Endodermal cell (in vitro differentiated cells): ENCODE results near the gene KRT10. TPM values are rescaled to one million over a fixed set of nuclear protein-coding genes. Genes with fewer than 3 reads are reported as not detected.

ENCODE experiments used
- DNase-seq: peaks from one replicate; pipeline ENCODE4 v3.0.0-alpha.2; 2017
- H3K27ac ChIP-seq: 2 replicates; pipeline ENCODE4 v1.5.1; 2013; ENCODE audit warnings: mild to moderate bottlenecking, low read depth, low read length, moderate library complexity
- H3K27me3 ChIP-seq: 2 replicates; pipeline ENCODE4 v1.6.1; 2013; ENCODE audit warnings: mild to moderate bottlenecking, low read length, moderate library complexity; ENCODE audit not compliant: insufficient read depth, control insufficient read depth, poor library complexity, severe bottlenecking
- H3K36me3 ChIP-seq: 2 replicates; pipeline ENCODE4 v1.7.0; 2013; ENCODE audit warnings: mild to moderate bottlenecking, low read length, moderate library complexity; ENCODE audit not compliant: control insufficient read depth, insufficient read depth
- H3K4me1 ChIP-seq: one replicate; pipeline ENCODE4 v1.7.0; 2013; ENCODE audit warnings: low read length; ENCODE audit not compliant: control insufficient read depth, insufficient read depth
- H3K4me3 ChIP-seq: 2 replicates; pipeline ENCODE4 v1.5.1; 2013; ENCODE audit warnings: mild to moderate bottlenecking, low read length, moderate library complexity
- H3K9ac ChIP-seq: 2 replicates; pipeline ENCODE4 v1.6.1; 2013; ENCODE audit warnings: mild to moderate bottlenecking, low read length, moderate library complexity; ENCODE audit not compliant: poor library complexity, severe bottlenecking; ENCODE audit errors: extremely low read depth
- H3K9me3 ChIP-seq: 2 replicates; pipeline ENCODE4 v1.6.1; 2013; ENCODE audit warnings: mild to moderate bottlenecking, low read length, moderate library complexity; ENCODE audit not compliant: control insufficient read depth
- H3K27ac Mint-ChIP-seq: 2 replicates; pipeline ENCODE4 v1.8.0; 2020; ENCODE audit warnings: mixed read lengths
- H3K27me3 Mint-ChIP-seq: 2 replicates; pipeline ENCODE4 v1.8.0; 2021; ENCODE audit warnings: mild to moderate bottlenecking, mixed read lengths; ENCODE audit not compliant: insufficient read depth
- H3K36me3 Mint-ChIP-seq: 2 replicates; pipeline ENCODE4 v1.8.0; 2020; ENCODE audit warnings: low read depth, mixed read lengths
- H3K4me1 Mint-ChIP-seq: 2 replicates; pipeline ENCODE4 v1.8.0; 2020; ENCODE audit warnings: mixed read lengths
- H3K4me3 Mint-ChIP-seq: 2 replicates; pipeline ENCODE4 v1.8.0; 2020; ENCODE audit warnings: mild to moderate bottlenecking, moderate library complexity, mixed read lengths
- H3K9me3 Mint-ChIP-seq: 2 replicates; pipeline ENCODE4 v1.8.0; 2020; ENCODE audit warnings: mild to moderate bottlenecking, mixed read lengths
- CTCF ChIP-seq: fragments of 200-600 bp; sonication (generic); conservative IDR thresholded peaks from 2 replicates; pipeline ENCODE4 v1.5.0; 2021; ENCODE audit warnings: antibody characterized with exemption, mild to moderate bottlenecking
- WGBS, 2 experiments: methylation state at CpG; one replicate each; pipeline versions ENCODE4 v1.1.5 to v1.1.7; 2013; ENCODE audit warnings: missing lambda C conversion rate in 2 of 2, mixed read lengths in 1 of 2; ENCODE audit not compliant: insufficient coverage in 1 of 2, insufficient read length in 1 of 2; 5-methylcytosine and 5-hydroxymethylcytosine counted together
- total RNA-seq, 2 donors: library from RNA; stranded (reverse); fragmentation: NEBNext Ultra II Directional in 1 of 2; extraction: Animal tissue kit (Norgen Biotek cat#: 25700) in 1 of 2; gene quantifications; 2 replicates in 1 of 2; 3 replicates in 1 of 2; pipeline ENCODE4 v1.2.1, GENCODE V29; 2021

KRT10 gene
- total RNA-seq, 2 donors from 2014 or later: 22.3 to 46.8 TPM

DNA sequence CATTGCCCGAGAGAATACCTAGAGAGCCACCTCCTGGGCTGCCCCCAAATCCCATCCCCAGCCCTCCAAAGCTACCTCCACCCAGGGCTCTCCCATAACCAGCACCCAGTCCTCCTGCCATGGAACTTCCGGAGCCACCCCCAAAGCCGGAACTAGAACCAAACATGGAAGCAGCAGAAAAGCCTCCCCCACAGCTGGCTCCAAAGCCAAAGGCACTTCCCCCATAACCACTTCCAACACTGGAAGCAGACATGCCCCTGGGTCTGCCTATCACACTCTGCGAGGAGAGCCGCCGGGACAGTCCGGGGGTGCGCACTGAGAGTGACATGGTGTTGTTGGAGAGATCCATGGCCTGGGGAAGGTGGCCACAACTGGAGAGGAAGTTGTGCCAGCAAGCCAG lies 44.4 kb upstream of the KRT10 start, which contains the start of gene KRT12:
Gene KRT12 (minus strand): TSS at position 386 of the 400 bp plus-strand sequence. CDS start 37 bp downstream, at position 349.
- H3K27ac Mint-ChIP-seq: no peak within 1 kb of the TSS
- H3K4me3 Mint-ChIP-seq: no peak within 1 kb of the TSS
- H3K4me1 Mint-ChIP-seq: peaks cover 10% of the 10 kb centered on the region
- WGBS, 2 experiments: 95 to 100% methylated on average over 1 to 8 of the region's 8 CpGs
- no peaks in the 10 kb centered on the region for H3K36me3 Mint-ChIP-seq
- H3K9me3 ChIP-seq: no peaks in the 10 kb centered on the region
- H3K9me3 Mint-ChIP-seq: peaks cover 2% of the 10 kb centered on the region
- peaks cover 19% of the 10 kb centered on the region for H3K27me3 Mint-ChIP-seq
- no peak within 1 kb of the TSS for H3K4me3 ChIP-seq
- no peak for DNase-seq
- H3K4me1 ChIP-seq: no peaks in the 10 kb centered on the region
- no peaks in the 10 kb centered on the region for H3K27me3 ChIP-seq
- H3K9ac ChIP-seq: no peak within 1 kb of the TSS
- no peaks in the 10 kb centered on the region for H3K36me3 ChIP-seq
- no peak within 1 kb of the TSS for H3K27ac ChIP-seq
- TF ChIP-seq CTCF: no peak

DNA sequence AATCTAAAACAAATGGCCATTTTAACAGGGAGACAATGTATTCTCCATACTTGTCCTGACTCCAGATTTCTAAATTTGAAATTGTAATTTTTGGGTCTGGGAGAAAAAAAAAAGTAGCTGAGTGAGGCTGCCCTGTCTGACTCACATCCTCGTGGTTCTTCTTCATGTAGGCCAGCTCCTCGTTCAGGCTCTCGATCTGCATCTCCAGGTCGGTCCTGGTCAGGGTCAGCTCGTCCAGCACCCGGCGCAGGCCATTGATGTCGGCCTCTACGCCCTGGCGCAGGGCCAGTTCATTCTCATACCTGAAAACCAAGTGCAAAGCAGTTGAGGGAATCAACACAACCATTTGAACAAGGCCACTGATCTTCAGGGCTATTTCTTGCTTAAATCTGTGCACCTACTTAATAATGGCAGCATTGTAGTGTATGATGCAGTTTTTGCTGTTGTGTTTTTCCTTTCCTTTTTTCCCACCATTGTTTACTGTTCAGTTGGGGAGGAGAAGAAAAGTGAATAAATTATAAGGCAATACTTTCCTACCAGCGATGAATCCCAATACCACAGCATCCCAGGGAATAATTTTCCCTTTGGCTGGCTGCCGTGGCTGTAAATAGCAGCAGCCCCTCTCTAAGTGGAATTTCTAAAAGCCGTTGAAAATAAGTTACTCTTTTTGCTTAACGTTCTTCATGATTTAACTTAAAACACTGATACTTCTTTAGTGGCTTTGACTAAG lies 42.4 kb upstream of the KRT10 start:
- Mint-ChIP-seq H3K36me3 (no peaks in the 10 kb centered on the region), H3K9me3 (peaks cover 2% of the 10 kb centered on the region), H3K27me3 (peaks cover 29% of the 10 kb centered on the region), H3K4me1 (peaks cover 6% of the 10 kb centered on the region), H3K27ac (no peak overlapping the region), H3K4me3 (no peak overlapping the region)
- H3K9me3 ChIP-seq: no peaks in the 10 kb centered on the region
- no peak for DNase-seq
- no peak overlapping the region for H3K27ac ChIP-seq
- no peak overlapping the region for H3K4me3 ChIP-seq
- no peak for TF ChIP-seq CTCF
- no peak overlapping the region for H3K9ac ChIP-seq
- WGBS, 2 experiments: 91 to 94% methylated on average over 14 of the region's 14 CpGs
- H3K27me3 ChIP-seq: no peaks in the 10 kb centered on the region
- H3K36me3 ChIP-seq: no peaks in the 10 kb centered on the region
- H3K4me1 ChIP-seq: no peaks in the 10 kb centered on the region

- peaks cover 12% of the 10 kb centered on the region for H3K4me1 Mint-ChIP-seq
- H3K4me3 Mint-ChIP-seq: no peak overlapping the region
- Histone ChIP-seq H3K27me3 (no peaks in the 10 kb centered on the region), H3K4me3 (no peak overlapping the region), H3K4me1 (peaks cover 2% of the 10 kb centered on the region), H3K9ac (no peak overlapping the region), H3K9me3 (no peaks in the 10 kb centered on the region), H3K27ac (no peak overlapping the region), H3K36me3 (no peaks in the 10 kb centered on the region)
- H3K27me3 Mint-ChIP-seq: peaks cover 42% of the 10 kb centered on the region
- WGBS, 2 experiments: 88 to 96% methylated on average over 30 to 39 of the region's 39 CpGs
- peak; percentile 99 for DNase-seq
- H3K36me3 Mint-ChIP-seq: no peaks in the 10 kb centered on the region
- peaks cover 6% of the 10 kb centered on the region for H3K9me3 Mint-ChIP-seq
- TF ChIP-seq CTCF: peak; percentile 94
- peak overlapping the region; percentile 58 for H3K27ac Mint-ChIP-seq
Observed at GRCh38 chr17:40862985-40863733, 40.7 kb upstream of the KRT10 start.
